ENCODE measurements around the gene BBOX1. TPM values are rescaled to one million over a fixed set of nuclear protein-coding genes. Genes with fewer than 3 reads are reported as not detected.
"Not testable (repeated sequence)": the region's sequence is repeated elsewhere in the genome, so short reads cannot be mapped to it uniquely, and the experiment has no call there.

Gene BBOX1
- total RNA-seq, 1 donor from 2014 or later, result not detected

DNA sequence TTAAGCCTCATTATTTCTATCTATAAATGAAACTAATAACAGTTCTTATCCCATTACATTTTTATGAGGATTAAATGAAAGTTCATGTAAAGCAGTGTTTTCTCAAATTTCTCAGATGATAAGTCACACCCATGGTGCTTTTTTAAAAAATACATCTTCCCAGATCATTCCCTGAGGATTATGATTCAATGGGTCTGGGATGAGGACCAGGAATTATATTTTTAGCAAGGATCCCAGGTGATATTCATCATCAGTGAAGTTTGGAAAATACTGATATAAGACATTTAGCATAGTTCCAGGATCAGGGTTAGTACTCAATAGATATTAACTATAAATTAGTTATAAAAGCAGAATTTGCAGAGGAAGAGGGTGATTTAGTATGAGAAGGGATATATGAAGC lies 89.1 kb downstream of the BBOX1 start:
- Mint-ChIP-seq H3K36me3 (peaks cover 3% of the 10 kb centered on the region), H3K4me3 (no peak overlapping the region), H3K27ac (no peak overlapping the region), H3K27me3 (ENCODE audit: low read depth) (no peaks in the 10 kb centered on the region), H3K4me1 (no peaks in the 10 kb centered on the region), H3K9me3 (peaks cover 23% of the 10 kb centered on the region)
- no peak for DNase-seq (ENCODE audit: low spot score in 2 of 2, unreplicated experiment in 2 of 2)
- TF ChIP-seq CTCF (IDR thresholded peaks at IDR 0.05; ENCODE audit: unreplicated experiment), result no peak

GRCh38 chr11:27130806-27131205 lies 90.2 kb downstream of the BBOX1 start:
- H3K4me1 Mint-ChIP-seq, result no peaks in the 10 kb centered on the region
- no peak for TF ChIP-seq CTCF (IDR thresholded peaks at IDR 0.05; ENCODE audit: unreplicated experiment)
- DNase-seq (ENCODE audit: low spot score in 2 of 2, unreplicated experiment in 2 of 2), result no peak
- H3K27me3 Mint-ChIP-seq (ENCODE audit: low read depth), result no peaks in the 10 kb centered on the region
- peaks cover 32% of the 10 kb centered on the region for H3K9me3 Mint-ChIP-seq
- no peak overlapping the region for H3K27ac Mint-ChIP-seq
- H3K4me3 Mint-ChIP-seq, result no peak overlapping the region
- peaks cover 11% of the 10 kb centered on the region for H3K36me3 Mint-ChIP-seq

- H3K4me3 Mint-ChIP-seq; H3K27ac Mint-ChIP-seq; DNase-seq (ENCODE audit: low spot score in 2 of 2, unreplicated experiment in 2 of 2); H3K27me3 Mint-ChIP-seq (ENCODE audit: low read depth): not testable (repeated sequence)
- Mint-ChIP-seq H3K4me1 (peaks cover 17% of the 10 kb centered on the region), H3K9me3 (peaks cover 49% of the 10 kb centered on the region), H3K36me3 (peaks cover 29% of the 10 kb centered on the region)
Observed at GRCh38 chr11:27135924-27136329, 95.3 kb downstream of the BBOX1 start.

DNA sequence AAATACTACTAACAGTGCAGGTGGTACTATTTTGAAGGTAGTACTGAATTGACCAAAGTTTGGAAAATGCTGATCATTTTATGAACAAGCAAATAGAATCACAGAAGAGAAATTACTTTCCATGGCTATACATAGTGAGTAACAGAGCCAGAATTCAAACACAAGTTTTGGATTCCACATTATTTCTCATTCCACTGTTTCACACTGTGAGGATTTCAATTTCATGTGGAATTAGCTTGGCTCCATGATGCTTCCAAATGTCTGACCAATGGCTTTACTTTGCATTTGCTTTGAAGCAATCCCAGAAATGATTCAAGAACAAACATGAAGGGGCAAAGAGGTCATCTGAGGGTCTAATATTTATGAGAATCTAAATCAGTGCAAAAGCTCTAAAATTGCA lies 98.1 kb downstream of the BBOX1 start:
- H3K4me3 Mint-ChIP-seq, result no peak overlapping the region
- peaks cover 59% of the 10 kb centered on the region for H3K9me3 Mint-ChIP-seq
- H3K36me3 Mint-ChIP-seq, result peaks cover 45% of the 10 kb centered on the region
- DNase-seq (ENCODE audit: low spot score in 2 of 2, unreplicated experiment in 2 of 2), result no peak
- H3K27me3 Mint-ChIP-seq (ENCODE audit: low read depth), result no peaks in the 10 kb centered on the region
- no peak overlapping the region for H3K27ac Mint-ChIP-seq
- no peak for TF ChIP-seq CTCF (IDR thresholded peaks at IDR 0.05; ENCODE audit: unreplicated experiment)
- H3K4me1 Mint-ChIP-seq, result peaks cover 17% of the 10 kb centered on the region

GRCh38 chr11:27139742-27140367 lies 99.2 kb downstream of the BBOX1 start:
- no peak overlapping the region for H3K4me3 Mint-ChIP-seq
- H3K27ac Mint-ChIP-seq, result peak overlapping the region; percentile 39
- H3K4me1 Mint-ChIP-seq, result peaks cover 17% of the 10 kb centered on the region
- no peak for TF ChIP-seq CTCF (IDR thresholded peaks at IDR 0.05; ENCODE audit: unreplicated experiment)
- no peak for DNase-seq (ENCODE audit: low spot score in 2 of 2, unreplicated experiment in 2 of 2)
- H3K27me3 Mint-ChIP-seq (ENCODE audit: low read depth), result no peaks in the 10 kb centered on the region
- H3K9me3 Mint-ChIP-seq, result peaks cover 57% of the 10 kb centered on the region
- H3K36me3 Mint-ChIP-seq, result peaks cover 46% of the 10 kb centered on the region

- H3K27ac Mint-ChIP-seq, result no peak overlapping the region
- DNase-seq (ENCODE audit: low spot score in 2 of 2, unreplicated experiment in 2 of 2), result no peak
- no peaks in the 10 kb centered on the region for H3K27me3 Mint-ChIP-seq (ENCODE audit: low read depth)
- peaks cover 17% of the 10 kb centered on the region for H3K4me1 Mint-ChIP-seq
- H3K9me3 Mint-ChIP-seq, result peaks cover 44% of the 10 kb centered on the region
- H3K36me3 Mint-ChIP-seq, result peaks cover 32% of the 10 kb centered on the region
- no peak overlapping the region for H3K4me3 Mint-ChIP-seq
- no peak for TF ChIP-seq CTCF (IDR thresholded peaks at IDR 0.05; ENCODE audit: unreplicated experiment)
Observed at GRCh38 chr11:27141576-27141975, 101.0 kb downstream of the BBOX1 start.

Measured in mesothelial cell of epicardium (in vitro differentiated cells).